Colon (tissue), 2 donors: ENCODE data around the gene SPTLC2.

ENCODE experiments used
- FAIRE-seq: peaks from 2 replicates; lab custom pipeline; 2012; peaks lifted over from hg19 to GRCh38; lab: Jason Lieb, UNC
- donor health status: control.
- donor health status: control.

SPTLC2 gene

GRCh38 chr14:77467801-77468200 is 148.6 kb downstream of the SPTLC2 start:
- FAIRE-seq = no peak

- no peak for FAIRE-seq
These were observed 157.2 kb downstream of the SPTLC2 start for GRCh38 chr14:77459072-77459723.

- no peak for FAIRE-seq
These were observed 158.0 kb downstream of the SPTLC2 start for GRCh38 chr14:77458249-77458950.

GRCh38 chr14:77457522-77458248 is 158.8 kb downstream of the SPTLC2 start, which contains the start of the genes AHSA1 and VIPAS39:
Gene AHSA1 (plus strand): TSS chr14:77458093. CDS start chr14:77458190, 97 bp downstream.
Gene VIPAS39 (minus strand): TSS chr14:77457601. CDS start chr14:77454102, 3,499 bp downstream.
- FAIRE-seq = no peak

- FAIRE-seq = no peak
These were observed 159.3 kb downstream of the SPTLC2 start for GRCh38 chr14:77457115-77457521.
